Kasumi-1 (cell line): Measurements from ENCODE around the gene SLC35A2.

Experiments used
- DNase-seq, 2 experiments: peaks; one replicate each; lab custom pipeline; 2025; lab: John Stamatoyannopoulos, UW

Gene SLC35A2

DNA sequence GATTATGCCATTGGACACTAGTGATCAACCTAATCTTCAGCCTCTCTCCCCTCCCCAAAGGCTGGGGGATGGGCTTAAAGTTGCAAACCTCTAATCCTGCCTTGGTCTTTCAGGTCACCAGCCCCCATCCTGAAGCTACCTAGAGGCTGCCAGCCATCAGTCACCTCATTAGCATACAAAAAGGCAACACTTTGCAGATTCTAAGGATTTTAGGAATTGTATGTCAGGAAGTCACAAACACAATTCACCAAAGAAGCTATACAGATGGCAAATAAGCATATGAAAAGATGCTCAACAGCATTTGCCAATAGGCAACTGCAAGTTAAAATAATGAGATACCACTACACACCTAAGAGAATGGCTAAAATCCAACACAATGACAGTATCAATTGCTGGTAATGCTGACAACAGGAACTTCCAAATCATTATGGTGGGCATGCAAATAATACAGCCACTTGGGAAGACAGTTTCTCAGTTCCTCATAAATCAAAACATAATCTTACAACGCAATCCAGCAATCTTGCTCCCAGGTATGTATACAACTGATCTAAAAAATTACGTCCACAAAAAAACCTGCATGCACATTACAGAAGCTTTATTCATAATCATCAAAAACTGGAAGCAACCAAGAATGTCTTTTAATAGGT lies 16.4 kb upstream of the SLC35A2 start:
- no peak for DNase-seq

DNA sequence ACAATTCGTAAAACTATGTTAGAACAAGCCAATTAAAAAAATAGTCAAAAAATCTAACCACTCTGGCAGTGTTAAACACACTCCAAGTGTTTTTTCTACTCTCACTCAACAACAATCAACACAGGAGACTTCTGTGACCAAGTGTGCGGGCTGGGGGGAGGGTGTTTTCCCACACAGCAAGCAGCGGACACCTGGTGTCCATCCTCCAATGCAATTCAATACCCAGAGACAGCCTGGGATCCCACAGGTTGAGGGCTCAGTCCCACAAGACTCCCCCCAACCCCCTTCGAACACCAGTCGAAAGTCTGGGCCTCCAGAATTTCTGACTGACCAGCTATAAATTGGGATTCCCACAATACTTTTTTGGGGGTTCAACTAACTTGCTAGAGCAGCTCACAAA lies 15.7 kb upstream of the SLC35A2 start:
- no peak for DNase-seq

GRCh38 chrX:48924270-48924669 lies 12.8 kb upstream of the SLC35A2 start:
- no peak for DNase-seq

- DNase-seq, result no peak
These were observed 12.3 kb upstream of the SLC35A2 start for GRCh38 chrX:48923771-48924170.

DNA sequence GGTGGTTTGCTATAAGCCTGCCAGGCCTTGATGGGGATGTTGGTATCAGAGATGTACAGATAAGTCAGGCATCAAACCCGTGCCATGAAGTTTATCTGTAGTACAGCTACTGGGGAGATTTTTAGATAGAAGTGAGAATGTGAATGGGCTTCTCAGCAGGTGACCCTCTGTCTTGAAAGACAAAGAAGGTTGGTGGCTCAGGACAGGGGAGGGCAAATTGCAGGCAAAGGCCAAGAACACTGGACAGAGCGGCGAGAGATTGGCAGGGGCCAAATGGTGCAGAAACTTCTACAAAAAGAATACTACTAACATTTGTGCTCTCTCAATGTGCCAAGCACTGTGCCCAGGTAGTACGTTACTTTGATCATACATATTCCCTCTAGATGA lies 9.3 kb upstream of the SLC35A2 start:
- no peak for DNase-seq

- DNase-seq, result no peak
These were observed 8.7 kb upstream of the SLC35A2 start for GRCh38 chrX:48919947-48920717.

- no peak for DNase-seq
These were observed 8.0 kb upstream of the SLC35A2 start for GRCh38 chrX:48919360-48919841.

- peak; percentile 92 for DNase-seq
These were observed 7.3 kb upstream of the SLC35A2 start, which contains the start of gene PIM2 for GRCh38 chrX:48918643-48919340. Gene PIM2 (minus strand): TSS chrX:48919024. CDS start chrX:48918834, 190 bp downstream.

- DNase-seq, result no peak
These were observed 6.8 kb upstream of the SLC35A2 start for GRCh38 chrX:48918301-48918642.

DNA sequence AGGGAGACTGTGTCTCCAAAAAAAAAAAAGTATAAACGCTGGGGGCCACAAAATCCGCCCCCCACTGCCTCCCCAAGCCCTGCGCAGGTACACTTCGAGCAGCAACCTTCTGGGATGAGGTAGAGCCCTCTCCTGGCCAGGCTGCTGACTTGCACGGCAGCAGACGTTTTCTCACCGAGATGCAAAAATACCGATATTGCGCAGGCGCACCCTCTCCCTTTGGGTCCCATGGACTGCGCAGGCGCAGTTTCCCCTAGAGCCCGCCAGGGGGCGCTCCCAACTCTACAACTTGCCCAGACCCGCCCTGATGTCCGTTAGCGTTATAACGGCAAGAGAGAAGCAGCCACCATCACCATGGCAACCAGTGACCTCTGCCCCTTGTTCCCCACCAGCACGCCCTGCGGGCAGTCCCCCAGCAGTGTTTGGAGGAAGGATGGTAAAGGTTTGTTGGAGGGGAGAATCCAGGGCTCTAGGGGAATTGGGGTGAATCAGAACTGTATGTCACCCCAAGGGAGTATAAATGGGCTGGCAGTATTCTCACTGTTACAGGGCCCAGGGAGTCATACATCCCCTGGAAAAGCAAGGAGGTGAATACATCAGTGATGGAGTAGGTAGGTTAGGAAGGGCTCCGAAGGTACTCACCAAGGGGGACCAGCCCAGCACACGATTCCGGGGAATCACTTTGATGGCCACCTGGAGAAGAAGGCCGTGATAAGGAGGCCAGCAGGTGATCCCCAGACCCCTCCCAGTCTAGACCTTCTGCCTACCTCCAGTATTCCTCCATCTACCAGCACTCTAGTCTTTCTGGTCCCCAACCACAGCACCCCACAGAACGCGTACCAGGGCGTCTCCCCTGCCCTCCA lies 5.9 kb upstream of the SLC35A2 start:
- DNase-seq, result peak; percentile 81 to 83

- no peak for DNase-seq
These were observed 3.4 kb upstream of the SLC35A2 start for GRCh38 chrX:48914593-48915493.

GRCh38 chrX:48913605-48914366 lies 2.3 kb upstream of the SLC35A2 start:
- DNase-seq, result no peak

- DNase-seq, result peak; percentile 14 to 18
These were observed 477 bp downstream of the SLC35A2 start for GRCh38 chrX:48910926-48911411.

DNA sequence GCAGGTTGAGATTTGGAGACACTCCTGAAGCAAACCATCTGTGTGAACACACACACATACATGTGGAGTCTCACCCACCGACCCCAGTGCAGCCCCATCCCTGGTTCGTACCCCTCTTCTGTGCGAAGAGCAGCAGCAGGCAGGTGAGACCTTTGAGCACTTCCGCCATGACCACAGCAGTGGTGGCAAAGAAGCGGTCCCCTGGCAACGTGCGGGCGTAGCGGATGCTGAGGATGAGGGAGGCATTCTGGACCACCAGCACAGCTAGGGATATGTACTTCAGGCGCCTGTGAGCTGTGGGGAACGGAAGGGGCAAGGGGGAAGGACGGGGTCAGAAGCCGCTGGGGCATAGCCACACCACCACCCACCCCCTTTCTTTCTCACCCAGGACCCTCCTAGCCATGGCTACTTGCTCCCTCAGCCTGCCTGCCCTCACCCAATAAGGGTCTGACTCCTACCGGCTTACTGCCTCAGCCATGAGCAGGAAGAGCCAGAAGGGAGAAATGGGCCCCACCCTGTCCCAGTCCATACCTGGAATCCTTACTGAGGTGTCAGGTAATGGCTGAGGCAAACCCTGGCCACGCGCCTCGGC lies 1.6 kb downstream of the SLC35A2 start:
- DNase-seq, result no peak

GRCh38 chrX:48908600-48908999 lies 2.8 kb downstream of the SLC35A2 start:
- DNase-seq, result no peak

DNA sequence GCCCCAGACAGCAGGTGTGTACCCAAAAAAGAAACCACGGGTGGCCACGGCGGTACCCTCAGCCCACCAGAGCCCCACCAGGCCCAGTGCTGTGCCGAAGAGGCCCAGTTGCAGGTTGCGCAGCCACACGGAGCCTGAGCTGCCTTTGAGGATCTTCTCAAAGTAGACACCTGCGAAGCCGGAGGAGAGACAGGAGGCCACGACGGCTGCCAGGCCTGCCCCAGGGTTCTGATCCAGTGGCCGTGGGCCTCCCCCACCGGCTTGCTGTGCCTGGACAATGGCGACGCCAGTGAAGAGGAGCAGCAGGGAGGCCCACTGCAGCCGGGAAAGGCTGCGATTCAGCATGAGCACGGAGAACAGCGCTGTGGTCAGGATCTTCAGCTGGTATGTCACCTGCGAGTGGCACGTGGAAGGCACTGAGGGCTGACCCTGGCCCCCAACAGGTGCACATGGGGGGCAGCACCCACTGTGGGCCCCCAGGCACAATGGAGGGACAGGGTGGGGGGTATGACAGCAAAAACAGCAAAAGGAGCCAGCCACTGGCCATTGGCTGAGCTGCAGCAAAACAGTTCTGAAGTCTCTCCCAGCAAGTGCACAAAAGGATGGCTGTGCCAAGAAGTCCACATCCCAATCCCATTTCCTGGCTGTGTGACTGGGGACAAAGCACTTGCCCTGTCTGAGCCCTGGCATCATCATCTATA lies 6.2 kb downstream of the SLC35A2 start:
- DNase-seq, result no peak

GRCh38 chrX:48904626-48905025 lies 6.8 kb downstream of the SLC35A2 start:
- no peak for DNase-seq

DNA sequence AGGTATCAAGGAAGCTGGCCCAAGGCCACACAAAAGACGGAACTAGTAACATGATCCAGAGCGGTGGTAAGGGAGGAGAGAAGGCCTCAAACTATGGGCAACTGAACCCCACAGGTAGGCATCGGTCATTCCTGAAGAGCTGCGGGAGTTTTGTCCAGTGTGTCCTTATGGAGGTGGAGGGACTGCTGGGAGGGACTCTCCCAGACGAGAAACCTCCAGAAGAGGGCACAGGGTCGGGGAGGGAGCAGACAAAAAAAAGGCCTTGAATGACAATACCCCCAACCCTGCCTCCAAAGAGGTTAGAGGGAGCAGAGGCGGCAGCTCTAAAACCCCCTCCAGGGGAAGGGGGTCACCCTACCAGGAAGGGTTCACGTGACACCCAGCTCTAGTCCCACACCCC lies 7.3 kb downstream of the SLC35A2 start:
- DNase-seq, result no peak

- DNase-seq, result no peak
These were observed 8.2 kb downstream of the SLC35A2 start for GRCh38 chrX:48903290-48903689.
